Prostate gland (tissue), 2 donors: ENCODE results near the gene TERB1.

Experiments used
- CTCF ChIP-seq, 4 experiments: fragments of 200-600 bp in 2 of 4; fragments of 450-650 bp in 2 of 4; sonication (generic) in 2 of 4; IDR thresholded peaks; 1 replicate in 3 of 4; 2 replicates in 1 of 4; pipeline ENCODE4 v1.5.1; 2016 to 2019; ENCODE audit warnings: antibody characterized with exemption in 4 of 4, mild to moderate bottlenecking in 2 of 4, moderate library complexity in 2 of 4
- POLR2A ChIP-seq: fragments of 450-650 bp; IDR thresholded peaks from one replicate; pipeline ENCODE4 v1.6.1; 2016; ENCODE audit warnings: antibody characterized with exemption, mild to moderate bottlenecking
- POLR2AphosphoS5 ChIP-seq: sonication (generic); formaldehyde crosslinking; IDR thresholded peaks from one replicate; pipeline ENCODE4 v1.6.1; 2017; ENCODE audit warnings: antibody characterized with exemption

- TF ChIP-seq CTCF (IDR thresholded peaks at IDR 0.05) (no peak), POLR2A (no peak), POLR2AphosphoS5 (no peak)
Measured at GRCh38 chr16:66741950-66742808, 59.2 kb downstream of the TERB1 start.
